Osteocyte (in vitro differentiated cells): ENCODE data around the gene SRSF7. TPM values are rescaled to one million over a fixed set of nuclear protein-coding genes. Genes with fewer than 3 reads are reported as not detected.
"Not testable (repeated sequence)": the region's sequence is repeated elsewhere in the genome, so short reads cannot be mapped to it uniquely, and the experiment has no call there.

Experiments used
- DNase-seq: peaks from one replicate; pipeline ENCODE4 v3.0.0; 2021; ENCODE audit warnings: mixed read lengths; ENCODE audit not compliant: unreplicated experiment; ENCODE audit errors: extremely low spot score
- H3K27ac Mint-ChIP-seq: one replicate; pipeline ENCODE4 v1.8.0; 2021; ENCODE audit warnings: mild to moderate bottlenecking, mixed read lengths; ENCODE audit not compliant: unreplicated experiment
- H3K27me3 Mint-ChIP-seq: one replicate; pipeline ENCODE4 v1.8.0; 2021; ENCODE audit warnings: mixed read lengths; ENCODE audit not compliant: unreplicated experiment
- H3K36me3 Mint-ChIP-seq: one replicate; pipeline ENCODE4 v1.8.0; 2021; ENCODE audit warnings: mixed read lengths; ENCODE audit not compliant: unreplicated experiment
- H3K4me1 Mint-ChIP-seq: one replicate; pipeline ENCODE4 v1.8.0; 2021; ENCODE audit warnings: mixed read lengths; ENCODE audit not compliant: unreplicated experiment
- H3K4me3 Mint-ChIP-seq: one replicate; pipeline ENCODE4 v1.8.0; 2021; ENCODE audit warnings: mild to moderate bottlenecking, moderate library complexity, mixed read lengths; ENCODE audit not compliant: unreplicated experiment
- H3K9me3 Mint-ChIP-seq: one replicate; pipeline ENCODE4 v1.8.0; 2021; ENCODE audit warnings: mixed read lengths; ENCODE audit not compliant: unreplicated experiment
- CTCF ChIP-seq: fragments of 200-600 bp; sonication (generic); IDR thresholded peaks from 2 replicates; pipeline ENCODE4 v1.5.0; 2021; ENCODE audit warnings: antibody characterized with exemption, mild to moderate bottlenecking, moderate library complexity
- total RNA-seq: library from RNA; stranded (reverse); gene quantifications from 2 replicates; pipeline ENCODE4 v1.2.1, GENCODE V29; 2021

Gene SRSF7
- total RNA-seq, 1 donor from 2014 or later, result 103 TPM

GRCh38 chr2:38793511-38793910 is 42.4 kb upstream of the SRSF7 start:
- no peaks in the 10 kb centered on the region for H3K27me3 Mint-ChIP-seq
- H3K36me3 Mint-ChIP-seq, result peaks cover 10% of the 10 kb centered on the region
- H3K27ac Mint-ChIP-seq, result no peak overlapping the region
- no peak for DNase-seq
- H3K4me1 Mint-ChIP-seq, result no peaks in the 10 kb centered on the region
- H3K9me3 Mint-ChIP-seq, result no peaks in the 10 kb centered on the region
- TF ChIP-seq CTCF, result no peak
- H3K4me3 Mint-ChIP-seq, result no peak overlapping the region

GRCh38 chr2:38792751-38793150 is 41.6 kb upstream of the SRSF7 start:
- Mint-ChIP-seq H3K27me3 (no peaks in the 10 kb centered on the region), H3K4me1 (no peaks in the 10 kb centered on the region), H3K27ac (no peak overlapping the region), H3K4me3 (no peak overlapping the region), H3K9me3 (no peaks in the 10 kb centered on the region), H3K36me3 (peaks cover 5% of the 10 kb centered on the region)
- no peak for TF ChIP-seq CTCF
- no peak for DNase-seq

- not testable (repeated sequence) for DNase-seq, H3K36me3 Mint-ChIP-seq, H3K27me3 Mint-ChIP-seq, H3K4me1 Mint-ChIP-seq, H3K4me3 Mint-ChIP-seq, H3K9me3 Mint-ChIP-seq, H3K27ac Mint-ChIP-seq
Measured at GRCh38 chr2:38792321-38792720, 41.2 kb upstream of the SRSF7 start.

- TF ChIP-seq CTCF, result no peak
- Mint-ChIP-seq H3K27ac (no peak overlapping the region), H3K4me1 (no peaks in the 10 kb centered on the region), H3K9me3 (no peaks in the 10 kb centered on the region), H3K4me3 (no peak overlapping the region), H3K27me3 (no peaks in the 10 kb centered on the region), H3K36me3 (no peaks in the 10 kb centered on the region)
- no peak for DNase-seq
Measured at GRCh38 chr2:38791744-38792143, 40.6 kb upstream of the SRSF7 start.

GRCh38 chr2:38789691-38790090 is 38.5 kb upstream of the SRSF7 start:
- no peak for TF ChIP-seq CTCF
- Mint-ChIP-seq H3K36me3 (no peaks in the 10 kb centered on the region), H3K9me3 (no peaks in the 10 kb centered on the region), H3K27me3 (no peaks in the 10 kb centered on the region), H3K4me1 (no peaks in the 10 kb centered on the region), H3K27ac (no peak overlapping the region), H3K4me3 (no peak overlapping the region)
- DNase-seq, result no peak

- no peaks in the 10 kb centered on the region for H3K36me3 Mint-ChIP-seq
- H3K9me3 Mint-ChIP-seq, result no peaks in the 10 kb centered on the region
- no peak overlapping the region for H3K4me3 Mint-ChIP-seq
- no peak for TF ChIP-seq CTCF
- H3K4me1 Mint-ChIP-seq, result no peaks in the 10 kb centered on the region
- no peak for DNase-seq
- no peak overlapping the region for H3K27ac Mint-ChIP-seq
- H3K27me3 Mint-ChIP-seq, result no peaks in the 10 kb centered on the region
Measured at GRCh38 chr2:38788306-38788705, 37.1 kb upstream of the SRSF7 start.
